ENCODE measurements around the gene RNU6-9. TPM values are rescaled to one million over a fixed set of nuclear protein-coding genes. Genes with fewer than 3 reads are reported as not detected.

The RNU6-9 gene
- not detected for total RNA-seq

DNA sequence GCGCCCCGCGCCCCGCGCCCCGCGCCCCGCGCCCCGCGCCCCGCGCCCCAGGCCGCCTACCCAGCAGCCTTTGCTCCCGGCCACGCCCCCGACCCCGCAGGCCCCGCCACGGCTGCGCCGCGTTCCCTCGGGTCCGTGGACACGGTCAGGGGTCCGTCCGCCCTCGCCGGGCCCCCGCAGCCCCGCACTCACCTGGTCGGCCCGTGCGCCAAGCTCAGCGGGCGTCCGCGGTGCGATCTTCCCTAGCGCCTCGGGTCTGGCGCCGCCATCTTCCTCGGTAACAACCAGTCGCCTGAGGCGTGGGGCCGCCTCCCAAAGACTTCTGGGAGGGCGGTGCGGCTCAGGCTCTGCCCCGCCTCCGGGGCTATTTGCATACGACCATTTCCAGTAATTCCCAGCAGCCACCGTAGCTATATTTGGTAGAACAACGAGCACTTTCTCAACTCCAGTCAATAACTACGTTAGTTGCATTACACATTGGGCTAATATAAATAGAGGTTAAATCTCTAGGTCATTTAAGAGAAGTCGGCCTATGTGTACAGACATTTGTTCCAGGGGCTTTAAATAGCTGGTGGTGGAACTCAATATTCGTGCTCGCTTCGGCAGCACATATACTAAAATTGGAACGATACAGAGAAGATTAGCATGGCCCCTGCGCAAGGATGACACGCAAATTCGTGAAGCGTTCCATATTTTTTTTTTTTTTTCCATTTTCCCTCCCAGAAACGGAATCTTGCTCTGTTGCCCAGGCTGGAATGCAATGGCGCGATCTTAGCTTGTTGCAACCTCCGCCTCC, at the start of gene RNU6-9, which contains the start of gene MED16:
Gene RNU6-9 (plus strand): TSS at position 591 of the 796 bp plus-strand sequence.
Gene MED16 (minus strand): TSS at position 294 of the 796 bp plus-strand sequence. CDS start 2,056 bp downstream, outside the sequence.

DNA sequence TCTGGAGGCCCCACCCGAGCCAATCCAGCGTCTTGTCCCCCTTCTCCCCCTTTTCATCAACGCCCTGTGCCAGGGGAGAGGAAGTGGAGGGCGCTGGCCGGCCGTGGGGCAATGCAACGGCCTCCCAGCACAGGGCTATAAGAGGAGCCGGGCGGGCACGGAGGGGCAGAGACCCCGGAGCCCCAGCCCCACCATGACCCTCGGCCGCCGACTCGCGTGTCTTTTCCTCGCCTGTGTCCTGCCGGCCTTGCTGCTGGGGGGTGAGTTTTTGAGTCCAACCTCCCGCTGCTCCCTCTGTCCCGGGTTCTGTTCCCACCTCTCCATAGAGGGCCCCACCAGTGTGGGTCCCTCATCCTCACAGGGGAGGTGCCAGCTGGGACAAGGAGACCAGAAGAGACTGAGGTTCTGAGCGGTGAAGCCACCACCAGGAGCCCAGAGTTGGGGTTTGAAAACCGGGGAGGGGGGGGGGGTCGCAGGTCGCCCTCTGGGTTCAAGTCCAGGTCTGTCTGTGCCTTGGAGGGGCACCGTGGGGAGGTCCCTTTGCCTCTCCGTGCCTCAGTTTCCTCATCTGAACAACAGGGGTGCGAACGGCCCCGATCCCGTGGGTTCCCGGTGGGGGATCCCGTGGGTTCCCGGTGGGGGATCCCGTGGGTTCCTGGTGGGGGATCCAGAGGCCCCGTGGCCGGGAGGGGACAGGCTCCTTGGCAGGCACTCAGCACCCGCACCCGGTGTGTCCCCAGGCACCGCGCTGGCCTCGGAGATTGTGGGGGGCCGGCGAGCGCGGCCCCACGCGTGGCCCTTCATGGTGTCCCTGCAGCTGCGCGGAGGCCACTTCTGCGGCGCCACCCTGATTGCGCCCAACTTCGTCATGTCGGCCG, 40.9 kb upstream of the RNU6-9 start, which contains the start of gene ELANE:
Gene ELANE (plus strand): TSS at position 168 of the 878 bp plus-strand sequence. CDS start 26 bp downstream, at position 194.

DNA sequence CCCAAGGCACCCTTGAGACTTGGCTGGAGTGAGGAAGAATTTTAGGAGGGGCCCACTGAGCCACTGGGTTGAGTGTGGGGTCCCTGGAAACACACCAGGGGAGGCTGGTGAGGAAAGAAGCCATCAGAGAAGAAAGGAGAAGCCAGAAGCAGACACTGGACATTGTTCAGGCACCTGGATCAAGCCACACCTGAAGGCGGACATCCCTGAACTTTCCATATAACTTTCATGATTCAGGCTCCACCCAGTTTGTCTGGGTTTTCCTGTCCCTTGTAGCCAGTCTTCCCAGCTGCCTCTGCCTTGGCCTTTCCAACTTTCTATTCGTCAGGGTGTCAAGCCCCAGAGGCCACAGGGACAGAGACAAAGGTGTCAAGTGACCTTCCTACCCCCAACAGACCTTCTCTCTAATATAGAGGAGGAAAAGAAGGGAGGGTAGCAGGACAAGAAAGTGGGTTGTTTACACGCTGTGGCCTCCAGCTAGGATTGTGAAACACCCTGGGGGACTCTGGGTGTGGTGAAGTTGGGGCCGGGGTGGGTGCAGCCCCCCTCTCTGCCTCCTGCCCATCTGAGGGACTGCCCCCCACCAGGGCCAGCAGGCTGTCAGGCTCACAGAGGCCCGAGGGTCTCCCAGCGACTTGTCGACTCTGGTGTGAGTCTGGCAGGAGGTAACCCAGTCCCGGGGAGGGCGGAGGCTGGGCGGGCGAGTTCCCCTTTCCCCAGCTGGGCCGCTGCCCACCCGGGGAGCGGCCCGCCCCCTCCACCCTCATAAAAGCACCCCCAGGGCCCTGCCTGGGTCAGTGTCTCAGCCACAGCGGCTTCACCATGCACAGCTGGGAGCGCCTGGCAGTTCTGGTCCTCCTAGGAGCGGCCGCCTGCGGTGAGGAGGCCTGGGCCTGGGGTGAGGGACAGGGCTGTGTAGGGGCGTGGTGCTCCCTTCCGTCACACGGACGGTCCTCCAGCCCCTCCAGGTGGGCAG, 34.1 kb upstream of the RNU6-9 start, which contains the start of gene CFD:
Gene CFD (plus strand): TSS at position 797 of the 976 bp plus-strand sequence. CDS start 26 bp downstream, at position 823.

DNA sequence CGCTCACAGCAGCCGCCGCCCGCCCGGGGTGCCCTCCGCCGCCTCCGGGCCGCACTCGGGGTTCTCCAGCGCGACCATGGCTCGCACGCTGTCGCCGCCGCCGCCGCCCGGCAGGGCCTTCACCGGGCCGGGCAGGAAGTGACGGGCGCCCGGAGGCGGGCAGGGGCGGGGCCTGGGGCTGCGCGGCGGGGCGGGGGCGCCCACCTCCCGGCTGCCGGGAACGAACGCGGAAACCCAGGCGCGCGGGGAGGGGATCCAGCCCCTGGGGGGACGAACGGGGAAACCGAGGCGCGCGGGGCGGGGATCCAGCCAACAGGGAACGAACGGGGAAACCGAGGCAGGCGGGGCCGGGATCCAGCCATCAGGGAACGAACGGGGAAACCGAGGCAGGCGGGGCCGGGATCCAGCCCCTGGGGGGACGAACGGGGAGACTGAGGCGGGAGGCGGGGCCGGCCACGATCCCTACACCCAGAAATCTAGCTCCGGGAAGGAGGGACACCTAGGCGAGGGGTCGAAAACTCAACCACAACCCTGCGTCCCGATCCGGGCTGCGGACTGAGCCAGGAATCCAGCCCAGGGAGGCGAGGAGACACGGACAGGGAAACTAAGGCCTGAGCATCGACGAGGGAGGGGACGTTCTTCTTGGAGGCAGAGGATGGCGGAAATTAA, 19.9 kb downstream of the RNU6-9 start, which contains the start of gene R3HDM4:
Gene R3HDM4 (minus strand): TSS at position 140 of the 669 bp plus-strand sequence. CDS start 62 bp downstream, at position 78.

DNA sequence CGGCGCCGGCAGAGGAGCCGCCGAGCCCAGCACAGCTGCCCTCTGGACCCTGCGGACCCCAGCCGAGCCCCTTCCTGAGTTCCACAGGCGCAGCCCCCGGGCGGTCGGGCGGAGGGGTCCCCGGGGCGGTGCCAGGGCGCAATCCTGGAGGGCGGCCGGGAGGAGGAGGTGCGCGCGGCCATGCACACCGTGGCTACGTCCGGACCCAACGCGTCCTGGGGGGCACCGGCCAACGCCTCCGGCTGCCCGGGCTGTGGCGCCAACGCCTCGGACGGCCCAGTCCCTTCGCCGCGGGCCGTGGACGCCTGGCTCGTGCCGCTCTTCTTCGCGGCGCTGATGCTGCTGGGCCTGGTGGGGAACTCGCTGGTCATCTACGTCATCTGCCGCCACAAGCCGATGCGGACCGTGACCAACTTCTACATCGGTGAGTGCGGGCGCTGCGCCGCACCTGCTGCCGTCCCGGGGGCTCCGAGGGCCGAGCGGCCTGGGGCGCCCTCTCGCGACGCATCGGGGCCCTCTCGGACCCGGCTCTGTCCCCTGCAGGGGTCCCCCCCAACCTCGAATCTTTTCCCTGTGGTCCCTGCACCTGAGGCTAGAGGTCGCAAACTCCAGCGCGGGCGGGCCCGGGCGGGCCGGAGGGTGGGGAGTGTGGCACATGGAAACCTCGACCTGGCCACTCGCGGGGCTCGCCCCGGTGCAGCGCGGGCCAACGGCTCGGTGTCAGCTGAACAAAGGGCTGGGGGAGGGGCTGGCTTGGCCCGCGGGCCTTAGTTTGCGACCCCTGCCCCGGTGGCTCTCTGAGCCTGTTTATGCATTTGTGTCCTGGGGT, 24.3 kb downstream of the RNU6-9 start, which contains the start of gene KISS1R:
Gene KISS1R (plus strand): TSS at position 11 of the 829 bp plus-strand sequence. CDS start 170 bp downstream, at position 181.

DNA sequence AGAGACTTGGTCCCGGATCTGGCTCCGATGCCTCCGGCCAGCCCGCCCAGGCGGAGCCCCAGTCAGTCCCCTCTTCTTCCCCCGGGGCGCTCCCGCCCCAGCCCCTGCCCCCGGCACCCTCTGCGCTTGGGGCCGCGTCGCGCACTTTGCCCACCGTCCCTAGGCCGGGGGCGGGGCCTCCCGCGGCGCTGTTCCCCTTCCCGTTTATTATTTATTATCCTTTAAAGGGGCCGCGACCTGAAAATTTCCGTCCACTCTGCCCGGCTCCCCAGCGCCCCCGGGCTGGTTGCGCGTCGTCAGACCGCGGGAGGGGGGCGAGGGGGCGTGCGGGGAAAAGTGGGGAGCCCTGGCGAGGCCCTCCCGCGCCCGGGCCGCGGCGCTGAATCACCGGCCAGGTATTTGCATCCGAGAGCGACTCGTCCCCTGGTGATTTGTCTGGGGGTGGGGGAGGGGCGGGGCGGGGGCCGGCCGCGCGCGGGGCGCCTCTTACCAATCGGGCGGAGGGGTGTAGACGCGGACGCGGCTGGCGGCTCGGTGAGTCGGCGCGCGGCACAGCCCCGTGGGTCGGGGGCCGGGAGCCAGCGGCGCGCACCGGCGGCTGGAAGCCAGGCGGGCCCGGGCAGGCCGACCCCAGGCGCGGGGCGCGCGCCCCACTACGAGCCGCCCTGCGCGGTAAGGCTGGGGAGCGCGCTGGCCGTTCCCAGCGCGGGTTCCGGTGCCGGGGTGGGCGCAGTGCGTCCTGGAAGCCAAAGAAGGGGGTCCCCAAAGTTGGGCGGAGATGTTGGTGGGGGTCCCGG, 32.4 kb downstream of the RNU6-9 start, which contains the start of gene ARID3A:
Gene ARID3A (plus strand): TSS at position 510 of the 797 bp plus-strand sequence. CDS start 3,494 bp downstream, outside the sequence.

Other genes starting within 250 kb of the RNU6-9 start
- 25.8 TPM for gene RNF126, start 230.3 kb upstream of the RNU6-9 start, total RNA-seq
- 36.6 TPM for gene FSTL3, start 217.1 kb upstream of the RNU6-9 start, total RNA-seq
- not detected for gene PRSS57, start 198.0 kb upstream of the RNU6-9 start, total RNA-seq
- gene PALM, start 184.5 kb upstream of the RNU6-9 start, total RNA-seq, result 145 TPM
- 1.4 TPM for gene MISP, start 142.4 kb upstream of the RNU6-9 start, total RNA-seq
- 113 TPM for gene PTBP1, start 96.0 kb upstream of the RNU6-9 start, total RNA-seq
- 21.2 TPM for gene PLPPR3, start 71.5 kb upstream of the RNU6-9 start, total RNA-seq
- 3.4 TPM for gene AZU1, start 65.6 kb upstream of the RNU6-9 start, total RNA-seq
- gene PRTN3, start 52.5 kb upstream of the RNU6-9 start, total RNA-seq, result 2.5 TPM
- 6.4 TPM for gene ELANE, start 41.2 kb upstream of the RNU6-9 start, total RNA-seq
- 15.3 TPM for gene CFD, start 33.8 kb upstream of the RNU6-9 start, total RNA-seq
- gene MED16, start 297 bp upstream of the RNU6-9 start, total RNA-seq, result 70.6 TPM
- 34.8 TPM for gene R3HDM4, start 19.7 kb downstream of the RNU6-9 start, total RNA-seq
- gene KISS1R, start 23.8 kb downstream of the RNU6-9 start, total RNA-seq, result not detected
- 12.7 TPM for gene ARID3A, start 32.6 kb downstream of the RNU6-9 start, total RNA-seq
- gene WDR18, start 90.9 kb downstream of the RNU6-9 start, total RNA-seq, result 52.4 TPM
- not detected for gene GRIN3B, start 106.9 kb downstream of the RNU6-9 start, total RNA-seq
- 103 TPM for gene TMEM259, start 127.6 kb downstream of the RNU6-9 start, total RNA-seq
- not detected for gene RNU6-2, start 128.0 kb downstream of the RNU6-9 start, total RNA-seq
- gene CNN2, start 133.1 kb downstream of the RNU6-9 start, total RNA-seq, result 60.9 TPM
- gene ABCA7, start 146.6 kb downstream of the RNU6-9 start, total RNA-seq, result 84.4 TPM
- gene ARHGAP45, start 173.7 kb downstream of the RNU6-9 start, total RNA-seq, result 11.5 TPM
- 101 TPM for gene POLR2E, start 201.9 kb downstream of the RNU6-9 start, total RNA-seq
- 157 TPM for gene GPX4, start 210.5 kb downstream of the RNU6-9 start, total RNA-seq